Measurements from ENCODE around the gene GRPEL1. TPM values are rescaled to one million over a fixed set of nuclear protein-coding genes. Genes with fewer than 3 reads are reported as not detected.

The GRPEL1 gene
- total RNA-seq, 4 donors from 2014 or later: 20.8 to 24.0 (median 21.6) TPM

GRCh38 chr4:7063362-7063761 is 4.5 kb downstream of the GRPEL1 start:
- no peak for DNase-seq (ENCODE audit: low spot score in 2 of 2)
- no peak overlapping the region for H3K4me3 ChIP-seq (ENCODE audit: low read depth, poor library complexity, severe bottlenecking)
- 66 to 69% methylated on average over 4 of the region's 4 CpGs for WGBS, 2 donors
- intact Hi-C loops (cut with DNase I; ENCODE audit: low total_unique reads): no loop called here
- TF ChIP-seq POLR2A (IDR thresholded peaks at IDR 0.05) (no peak), CTCF (IDR thresholded peaks at IDR 0.05) (no peak)

- 95 to 99% methylated on average over 4 of the region's 4 CpGs for WGBS, 2 donors
- intact Hi-C loops (cut with DNase I; ENCODE audit: low total_unique reads): no loop called here
- TF ChIP-seq POLR2A (IDR thresholded peaks at IDR 0.05) (no peak), CTCF (IDR thresholded peaks at IDR 0.05) (no peak)
- no peak overlapping the region for H3K4me3 ChIP-seq (ENCODE audit: low read depth, poor library complexity, severe bottlenecking)
- DNase-seq (ENCODE audit: low spot score in 2 of 2): no peak
Observed at GRCh38 chr4:7062816-7063215, 5.0 kb downstream of the GRPEL1 start.

- intact Hi-C loops (cut with DNase I; ENCODE audit: low total_unique reads): no loop called here
- no peak for DNase-seq (ENCODE audit: low spot score in 2 of 2)
- 91 to 96% methylated on average over 6 of the region's 6 CpGs for WGBS, 2 donors
- no peak for TF ChIP-seq POLR2A (IDR thresholded peaks at IDR 0.05)
- TF ChIP-seq CTCF (IDR thresholded peaks at IDR 0.05): no peak
- H3K4me3 ChIP-seq (ENCODE audit: low read depth, poor library complexity, severe bottlenecking): no peak overlapping the region
Observed at GRCh38 chr4:7061815-7062214, 6.0 kb downstream of the GRPEL1 start.

GRCh38 chr4:7060346-7061150 is 7.3 kb downstream of the GRPEL1 start:
- WGBS, 2 donors: 86 to 91% methylated on average over 20 of the region's 20 CpGs
- no peak for DNase-seq (ENCODE audit: low spot score in 2 of 2)
- TF ChIP-seq POLR2A (IDR thresholded peaks at IDR 0.05) (no peak), CTCF (IDR thresholded peaks at IDR 0.05) (no peak)
- intact Hi-C loops (cut with DNase I; ENCODE audit: low total_unique reads): no loop called here
- no peak overlapping the region for H3K4me3 ChIP-seq (ENCODE audit: low read depth, poor library complexity, severe bottlenecking)

GRCh38 chr4:7059662-7060061 is 8.2 kb downstream of the GRPEL1 start:
- 77 to 80% methylated on average over 11 of the region's 11 CpGs for WGBS, 2 donors
- no peak for DNase-seq (ENCODE audit: low spot score in 2 of 2)
- intact Hi-C loops (cut with DNase I; ENCODE audit: low total_unique reads): no loop called here
- TF ChIP-seq POLR2A (IDR thresholded peaks at IDR 0.05) (no peak), CTCF (IDR thresholded peaks at IDR 0.05) (no peak)
- H3K4me3 ChIP-seq (ENCODE audit: low read depth, poor library complexity, severe bottlenecking): no peak overlapping the region

GRCh38 chr4:7058792-7059191 is 9.1 kb downstream of the GRPEL1 start:
- H3K4me3 ChIP-seq (ENCODE audit: low read depth, poor library complexity, severe bottlenecking): no peak overlapping the region
- TF ChIP-seq POLR2A (IDR thresholded peaks at IDR 0.05) (no peak), CTCF (IDR thresholded peaks at IDR 0.05) (no peak)
- intact Hi-C loops (cut with DNase I; ENCODE audit: low total_unique reads): no loop called here
- WGBS, 2 donors: 84 to 95% methylated on average over 3 of the region's 3 CpGs
- DNase-seq (ENCODE audit: low spot score in 2 of 2): no peak

Data from lower leg skin (tissue), 4 donors.